ENCODE data around the gene SLC8B1. TPM values are rescaled to one million over a fixed set of nuclear protein-coding genes. Genes with fewer than 3 reads are reported as not detected.

Gene SLC8B1
- total RNA-seq, 1 experiment from 2014 or later, result 23.8 TPM

- Mint-ChIP-seq H3K4me1 (ENCODE audit: low read depth, unreplicated experiment) (peaks cover 11% of the 10 kb centered on the region), H3K9me3 (ENCODE audit: low read depth, unreplicated experiment) (no peaks in the 10 kb centered on the region), H3K36me3 (ENCODE audit: insufficient read depth, unreplicated experiment) (peaks cover 31% of the 10 kb centered on the region), H3K27ac (ENCODE audit: unreplicated experiment) (no peak overlapping the region), H3K27me3 (ENCODE audit: unreplicated experiment) (no peaks in the 10 kb centered on the region), H3K4me3 (ENCODE audit: low read depth, unreplicated experiment) (no peak overlapping the region)
- intact Hi-C loops (cut with micrococcal nuclease; ENCODE audit: unreplicated experiment), result loop anchor here (5.0 kb wide), 1 partner anchor 55 kb away; no protein-coding TSS in a partner anchor
- DNase-seq, result no peak
- no peak for TF ChIP-seq CTCF (IDR thresholded peaks at IDR 0.05; ENCODE audit: unreplicated experiment)
- no TSS peak for BruUV-seq (replicated peaks)
- CTCF ChIA-PET, result no interaction called here
Observed at GRCh38 chr12:113297214-113297587, 37.7 kb downstream of the SLC8B1 start.

GRCh38 chr12:113296557-113297213 is 38.2 kb downstream of the SLC8B1 start:
- no peak overlapping the region for H3K27ac Mint-ChIP-seq (ENCODE audit: unreplicated experiment)
- peaks cover 31% of the 10 kb centered on the region for H3K36me3 Mint-ChIP-seq (ENCODE audit: insufficient read depth, unreplicated experiment)
- CTCF ChIA-PET, result no interaction called here
- intact Hi-C loops (cut with micrococcal nuclease; ENCODE audit: unreplicated experiment), result loop anchor here (5.0 kb wide), 1 partner anchor 54 kb away; no protein-coding TSS in a partner anchor
- TF ChIP-seq CTCF (IDR thresholded peaks at IDR 0.05; ENCODE audit: unreplicated experiment), result no peak
- H3K4me1 Mint-ChIP-seq (ENCODE audit: low read depth, unreplicated experiment), result peaks cover 11% of the 10 kb centered on the region
- TSS peak; percentile 29 for BruUV-seq (replicated peaks)
- H3K4me3 Mint-ChIP-seq (ENCODE audit: low read depth, unreplicated experiment), result no peak overlapping the region
- H3K9me3 Mint-ChIP-seq (ENCODE audit: low read depth, unreplicated experiment), result no peaks in the 10 kb centered on the region
- H3K27me3 Mint-ChIP-seq (ENCODE audit: unreplicated experiment), result no peaks in the 10 kb centered on the region
- no peak for DNase-seq

GRCh38 chr12:113295886-113296556 is 38.9 kb downstream of the SLC8B1 start:
- Mint-ChIP-seq H3K27me3 (ENCODE audit: unreplicated experiment) (no peaks in the 10 kb centered on the region), H3K4me3 (ENCODE audit: low read depth, unreplicated experiment) (no peak overlapping the region), H3K4me1 (ENCODE audit: low read depth, unreplicated experiment) (peaks cover 11% of the 10 kb centered on the region), H3K27ac (ENCODE audit: unreplicated experiment) (no peak overlapping the region), H3K9me3 (ENCODE audit: low read depth, unreplicated experiment) (no peaks in the 10 kb centered on the region), H3K36me3 (ENCODE audit: insufficient read depth, unreplicated experiment) (peaks cover 37% of the 10 kb centered on the region)
- CTCF ChIA-PET, result no interaction called here
- DNase-seq, result no peak
- TF ChIP-seq CTCF (IDR thresholded peaks at IDR 0.05; ENCODE audit: unreplicated experiment), result no peak
- BruUV-seq (replicated peaks), result no TSS peak
- intact Hi-C loops (cut with micrococcal nuclease; ENCODE audit: unreplicated experiment), result loop anchor here (5.0 kb wide), 1 partner anchor 54 kb away; no protein-coding TSS in a partner anchor

GRCh38 chr12:113293100-113293499 is 41.8 kb downstream of the SLC8B1 start:
- peaks cover 23% of the 10 kb centered on the region for H3K36me3 Mint-ChIP-seq (ENCODE audit: insufficient read depth, unreplicated experiment)
- H3K4me3 Mint-ChIP-seq (ENCODE audit: low read depth, unreplicated experiment), result no peak overlapping the region
- H3K4me1 Mint-ChIP-seq (ENCODE audit: low read depth, unreplicated experiment), result no peaks in the 10 kb centered on the region
- CTCF ChIA-PET, result interaction anchor here (0.6 kb wide), 1 partner anchor 98 kb away, joined by 5 read pairs; no protein-coding TSS in a partner anchor
- no peaks in the 10 kb centered on the region for H3K9me3 Mint-ChIP-seq (ENCODE audit: low read depth, unreplicated experiment)
- no TSS peak for BruUV-seq (replicated peaks)
- intact Hi-C loops (cut with micrococcal nuclease; ENCODE audit: unreplicated experiment), result no loop called here
- H3K27ac Mint-ChIP-seq (ENCODE audit: unreplicated experiment), result no peak overlapping the region
- no peak for DNase-seq
- no peak for TF ChIP-seq CTCF (IDR thresholded peaks at IDR 0.05; ENCODE audit: unreplicated experiment)
- no peaks in the 10 kb centered on the region for H3K27me3 Mint-ChIP-seq (ENCODE audit: unreplicated experiment)
